Lower leg skin (tissue), 3 donors: ENCODE results near the gene SLC27A4.

Source experiments
- POLR2A ChIP-seq, 2 donors: fragments of 450-650 bp; IDR thresholded peaks; one replicate each; pipeline ENCODE4 v1.6.1; 2016 to 2017; ENCODE audit warnings: antibody characterized with exemption in 2 of 2, mild to moderate bottlenecking in 1 of 2, moderate library complexity in 1 of 2
- TF ChIP-seq, protein P1 (sequence below), 3 donors: fragments of 450-650 bp; IDR thresholded peaks; one replicate each; pipeline ENCODE4 v1.5.1; 2016; ENCODE audit warnings: antibody characterized with exemption in 3 of 3, mild to moderate bottlenecking in 3 of 3, moderate library complexity in 2 of 3

- TF ChIP-seq, protein P1, sequence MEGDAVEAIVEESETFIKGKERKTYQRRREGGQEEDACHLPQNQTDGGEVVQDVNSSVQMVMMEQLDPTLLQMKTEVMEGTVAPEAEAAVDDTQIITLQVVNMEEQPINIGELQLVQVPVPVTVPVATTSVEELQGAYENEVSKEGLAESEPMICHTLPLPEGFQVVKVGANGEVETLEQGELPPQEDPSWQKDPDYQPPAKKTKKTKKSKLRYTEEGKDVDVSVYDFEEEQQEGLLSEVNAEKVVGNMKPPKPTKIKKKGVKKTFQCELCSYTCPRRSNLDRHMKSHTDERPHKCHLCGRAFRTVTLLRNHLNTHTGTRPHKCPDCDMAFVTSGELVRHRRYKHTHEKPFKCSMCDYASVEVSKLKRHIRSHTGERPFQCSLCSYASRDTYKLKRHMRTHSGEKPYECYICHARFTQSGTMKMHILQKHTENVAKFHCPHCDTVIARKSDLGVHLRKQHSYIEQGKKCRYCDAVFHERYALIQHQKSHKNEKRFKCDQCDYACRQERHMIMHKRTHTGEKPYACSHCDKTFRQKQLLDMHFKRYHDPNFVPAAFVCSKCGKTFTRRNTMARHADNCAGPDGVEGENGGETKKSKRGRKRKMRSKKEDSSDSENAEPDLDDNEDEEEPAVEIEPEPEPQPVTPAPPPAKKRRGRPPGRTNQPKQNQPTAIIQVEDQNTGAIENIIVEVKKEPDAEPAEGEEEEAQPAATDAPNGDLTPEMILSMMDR (IDR thresholded peaks at IDR 0.05): no peak
- TF ChIP-seq POLR2A (IDR thresholded peaks at IDR 0.05): no peak
These were observed 9.4 kb downstream of the SLC27A4 start for GRCh38 chr9:128349772-128350171.
